PC-3 (cell line): Measurements from ENCODE around the gene RNF121.

Experiments
- CTCF ChIP-seq: fragments of 300-600 bp; sonication (generic); conservative IDR thresholded peaks from 2 replicates; pipeline ENCODE4 v1.5.1; 2017; ENCODE audit warnings: antibody characterized with exemption, low read depth, mild to moderate bottlenecking, low read length
- EZH2 ChIP-seq: fragments of 300-600 bp; sonication (generic); IDR thresholded peaks from one replicate; pipeline ENCODE4 v1.6.1; 2017; ENCODE audit warnings: antibody characterized with exemption, mild to moderate bottlenecking, low read length; ENCODE audit not compliant: unreplicated experiment

GRCh38 chr11:72038491-72038890, 109.6 kb downstream of the RNF121 start:
- TF ChIP-seq CTCF (no peak), EZH2 (no peak)
